ENCODE data around the gene UQCR10.

The UQCR10 gene

GRCh38 chr22:29799217-29799680 lies 32.1 kb downstream of the UQCR10 start:
- peak; percentile 52 for DNase-seq

- no peak for DNase-seq
These were observed 34.0 kb downstream of the UQCR10 start for GRCh38 chr22:29801153-29801552.

GRCh38 chr22:29801796-29802195 lies 34.6 kb downstream of the UQCR10 start:
- no peak for DNase-seq

GRCh38 chr22:29803190-29803589 lies 36.0 kb downstream of the UQCR10 start:
- no peak for DNase-seq

GRCh38 chr22:29804985-29805384 lies 37.8 kb downstream of the UQCR10 start:
- DNase-seq: no peak

- DNase-seq: no peak
These were observed 39.0 kb downstream of the UQCR10 start for GRCh38 chr22:29806196-29806595.

GRCh38 chr22:29810216-29810615 lies 43.0 kb downstream of the UQCR10 start:
- DNase-seq: no peak

GRCh38 chr22:29811377-29811776 lies 44.2 kb downstream of the UQCR10 start:
- no peak for DNase-seq

GRCh38 chr22:29813126-29813525 lies 46.0 kb downstream of the UQCR10 start:
- DNase-seq: no peak

GRCh38 chr22:29813563-29813962 lies 46.4 kb downstream of the UQCR10 start:
- DNase-seq: no peak

- no peak for DNase-seq
These were observed 46.8 kb downstream of the UQCR10 start for GRCh38 chr22:29814003-29814402.

- no peak for DNase-seq
These were observed 48.4 kb downstream of the UQCR10 start for GRCh38 chr22:29815580-29815979.

GRCh38 chr22:29816128-29816527 lies 49.0 kb downstream of the UQCR10 start:
- DNase-seq: no peak

- DNase-seq: no peak
These were observed 49.4 kb downstream of the UQCR10 start for GRCh38 chr22:29816539-29816938.

GRCh38 chr22:29816980-29817379 lies 49.8 kb downstream of the UQCR10 start:
- no peak for DNase-seq

- no peak for DNase-seq
These were observed 50.6 kb downstream of the UQCR10 start for GRCh38 chr22:29817724-29818123.

GRCh38 chr22:29819501-29819900 lies 52.3 kb downstream of the UQCR10 start:
- DNase-seq: no peak

Data from fibroblast of skin of back (primary cell).